Tibial artery (tissue), 4 donors: Measurements from ENCODE around the gene DGCR6.

Source experiments
- DNase-seq, 2 donors: peaks; one replicate each; pipeline ENCODE4 v3.0.0-alpha.2; 2019
- H3K27ac ChIP-seq, 2 donors: fragments of 200-600 bp; sonication (generic) in 1 of 2; 1 replicate in 1 of 2; 2 replicates in 1 of 2; pipeline ENCODE4 v1.5.1; 2018 to 2019; ENCODE audit warnings: mild to moderate bottlenecking in 1 of 2
- H3K27me3 ChIP-seq, 2 donors: fragments of 200-600 bp; sonication (generic) in 1 of 2; one replicate each; pipeline versions ENCODE4 v1.5.1 to v1.6.0; 2016 to 2019
- H3K36me3 ChIP-seq, 3 donors: fragments of 200-600 bp; sonication (generic) in 2 of 3; one replicate each; pipeline ENCODE4 v1.5.1; 2016 to 2019; ENCODE audit warnings: mild to moderate bottlenecking in 2 of 3
- H3K4me1 ChIP-seq, 4 donors: fragments of 200-600 bp; sonication (generic) in 2 of 4; 1 replicate in 3 of 4; 2 replicates in 1 of 4; pipeline ENCODE4 v1.5.1; 2016 to 2019
- H3K4me3 ChIP-seq, 2 donors: fragments of 200-600 bp; sonication (generic) in 1 of 2; 1 replicate in 1 of 2; 2 replicates in 1 of 2; pipeline ENCODE4 v1.5.1; 2018 to 2019; ENCODE audit warnings: mild to moderate bottlenecking in 2 of 2
- H3K9me3 ChIP-seq, 3 donors: fragments of 200-600 bp; sonication (generic) in 1 of 3; one replicate each; pipeline ENCODE4 v1.5.1; 2016 to 2019
- CTCF ChIP-seq, 2 experiments: fragments of 200-600 bp in 1 of 2; fragments of 450-650 bp in 1 of 2; IDR thresholded peaks; one replicate each; pipeline ENCODE4 v1.5.1; 2017 to 2019; ENCODE audit warnings: antibody characterized with exemption in 2 of 2, mild to moderate bottlenecking in 1 of 2, moderate library complexity in 1 of 2
- intact Hi-C: fragments of 100-400 bp; cut with DNase I; formaldehyde crosslinking; loops from one replicate; pipeline ENCODE4 v1.15.0; 2023; ENCODE audit warnings: low total_unique reads

DGCR6 gene

GRCh38 chr22:18925368-18926064, 19.4 kb downstream of the DGCR6 start:
- no peak for TF ChIP-seq CTCF (IDR thresholded peaks at IDR 0.05)
- no peak overlapping the region for H3K27ac ChIP-seq

GRCh38 chr22:18927020-18927419, 20.9 kb downstream of the DGCR6 start:
- H3K9me3 ChIP-seq: no peaks in the 10 kb centered on the region
- no peaks in the 10 kb centered on the region for H3K4me1 ChIP-seq
- no peak for TF ChIP-seq CTCF (IDR thresholded peaks at IDR 0.05)
- intact Hi-C loops: no loop called here
- no peak overlapping the region for H3K27ac ChIP-seq
- no peaks in the 10 kb centered on the region for H3K27me3 ChIP-seq
- no peak for DNase-seq
- H3K4me3 ChIP-seq: no peak overlapping the region
- no peaks in the 10 kb centered on the region for H3K36me3 ChIP-seq

More at GRCh38 chr22:18925368-18926064, 19.4 kb downstream of the DGCR6 start:
- Histone ChIP-seq H3K27me3 (no peaks in the 10 kb centered on the region), H3K9me3 (no peaks in the 10 kb centered on the region), H3K4me3 (no peak overlapping the region), H3K36me3 (no peaks in the 10 kb centered on the region), H3K4me1 (no peaks in the 10 kb centered on the region)
- DNase-seq: no peak
- intact Hi-C loops: no loop called here

- no peak for DNase-seq
- no peaks in the 10 kb centered on the region for H3K27me3 ChIP-seq
- no peaks in the 10 kb centered on the region for H3K9me3 ChIP-seq
- H3K27ac ChIP-seq: no peak overlapping the region
- no peak for TF ChIP-seq CTCF (IDR thresholded peaks at IDR 0.05)
- intact Hi-C loops: no loop called here
- H3K36me3 ChIP-seq: no peaks in the 10 kb centered on the region
- no peaks in the 10 kb centered on the region for H3K4me1 ChIP-seq
- no peak overlapping the region for H3K4me3 ChIP-seq
Measured at GRCh38 chr22:18927573-18927972, 21.5 kb downstream of the DGCR6 start.

- Histone ChIP-seq H3K4me3 (no peak overlapping the region), H3K36me3 (no peaks in the 10 kb centered on the region), H3K27me3 (no peaks in the 10 kb centered on the region), H3K9me3 (no peaks in the 10 kb centered on the region), H3K27ac (no peak overlapping the region), H3K4me1 (no peaks in the 10 kb centered on the region)
- no peak for TF ChIP-seq CTCF (IDR thresholded peaks at IDR 0.05)
- peak in 1 of 2 donors; percentile 73 for DNase-seq
- intact Hi-C loops: no loop called here
Measured at GRCh38 chr22:18929459-18929858, 23.3 kb downstream of the DGCR6 start.

- H3K36me3 ChIP-seq: no peaks in the 10 kb centered on the region
- no peak for TF ChIP-seq CTCF (IDR thresholded peaks at IDR 0.05)
- no peak overlapping the region for H3K4me3 ChIP-seq
- H3K9me3 ChIP-seq: no peaks in the 10 kb centered on the region
- intact Hi-C loops: no loop called here
- no peak overlapping the region for H3K27ac ChIP-seq
- H3K4me1 ChIP-seq: no peaks in the 10 kb centered on the region
- no peaks in the 10 kb centered on the region for H3K27me3 ChIP-seq
- no peak for DNase-seq
Measured at GRCh38 chr22:18931905-18932652, 26.0 kb downstream of the DGCR6 start.
